HUES64 (cell line): ENCODE results near the gene HES4. TPM values are rescaled to one million over a fixed set of nuclear protein-coding genes. Genes with fewer than 3 reads are reported as not detected.
A peak's percentile ranks its signal among the peaks of the same experiment; 100 is the strongest.

Experiments
- H3K27ac ChIP-seq: 2 replicates; pipeline ENCODE4 v1.7.0; 2013; ENCODE audit warnings: low read depth, low read length, inconsistent platforms
- H3K27me3 ChIP-seq: 2 replicates; pipeline ENCODE4 v1.6.1; 2013; ENCODE audit warnings: mild to moderate bottlenecking, low read length; ENCODE audit not compliant: insufficient read depth
- H3K36me3 ChIP-seq: 2 replicates; pipeline ENCODE4 v1.6.1; 2013; ENCODE audit warnings: mild to moderate bottlenecking, low read length; ENCODE audit not compliant: insufficient read depth
- H3K4me1 ChIP-seq: 2 replicates; pipeline ENCODE4 v1.6.1; 2013; ENCODE audit warnings: mild to moderate bottlenecking, low read length, moderate library complexity; ENCODE audit not compliant: insufficient read depth
- H3K4me3 ChIP-seq: 2 replicates; pipeline ENCODE4 v1.5.1; 2013; ENCODE audit warnings: mild to moderate bottlenecking, low read length, moderate library complexity
- H3K9ac ChIP-seq: 2 replicates; pipeline ENCODE4 v1.6.1; 2013; ENCODE audit warnings: mild to moderate bottlenecking, low read depth, low read length
- H3K9me3 ChIP-seq: 2 replicates; pipeline ENCODE4 v1.6.1; 2013; ENCODE audit warnings: low read depth, low read length; ENCODE audit not compliant: insufficient read depth
- WGBS: fragments of 150-250, 120-280 bp; methylation state at CpG from one replicate; pipeline ENCODE4 v1.1.7; 2013; ENCODE audit warnings: missing lambda C conversion rate; 5-methylcytosine and 5-hydroxymethylcytosine counted together
- polyA plus RNA-seq, 2 experiments: library from polyadenylated mRNA; stranded (reverse); fragments of 50-300 nt; gene quantifications; one replicate each; pipeline ENCODE4 v1.2.3, GENCODE V29; 2013

The HES4 gene
- polyA plus RNA-seq (2013, experiment 1 of 2) = 3.7 TPM
- 4.8 TPM for polyA plus RNA-seq (2013, experiment 2 of 2)

- no peaks in the 10 kb centered on the region for H3K9me3 ChIP-seq
- H3K27me3 ChIP-seq = peaks cover 78% of the 10 kb centered on the region
- H3K4me3 ChIP-seq = peak within 1 kb of the TSS; percentile 61
- H3K9ac ChIP-seq = peak within 1 kb of the TSS; percentile 73
- H3K4me1 ChIP-seq = peaks cover 12% of the 10 kb centered on the region
- H3K36me3 ChIP-seq = no peaks in the 10 kb centered on the region
- H3K27ac ChIP-seq = peak within 1 kb of the TSS; percentile 84; the same call in 1 of the 2 replicates
- WGBS = 1% methylated on average over 94 of the region's 95 CpGs
Measured at GRCh38 chr1:999725-1000356, at the start of gene HES4. Gene HES4 (minus strand): TSS chr1:1000097. CDS start chr1:999973, 124 bp downstream.

GRCh38 chr1:1048765-1049164 is 48.9 kb upstream of the HES4 start:
- 97% methylated on average over 19 of the region's 28 CpGs for WGBS
- H3K4me3 ChIP-seq = no peak overlapping the region
- H3K4me1 ChIP-seq = no peaks in the 10 kb centered on the region
- no peaks in the 10 kb centered on the region for H3K9me3 ChIP-seq
- peaks cover 70% of the 10 kb centered on the region for H3K36me3 ChIP-seq
- no peak overlapping the region for H3K9ac ChIP-seq
- H3K27ac ChIP-seq = no peak overlapping the region
- no peaks in the 10 kb centered on the region for H3K27me3 ChIP-seq

- Histone ChIP-seq H3K27me3 (no peaks in the 10 kb centered on the region), H3K27ac (no peak overlapping the region), H3K4me3 (no peak overlapping the region), H3K4me1 (no peaks in the 10 kb centered on the region), H3K9me3 (no peaks in the 10 kb centered on the region), H3K9ac (no peak overlapping the region), H3K36me3 (peaks cover 73% of the 10 kb centered on the region)
- WGBS = 94% methylated on average over 25 of the region's 25 CpGs
Measured at GRCh38 chr1:1047963-1048362, 48.1 kb upstream of the HES4 start.

GRCh38 chr1:1047407-1047806 is 47.5 kb upstream of the HES4 start:
- peaks cover 71% of the 10 kb centered on the region for H3K36me3 ChIP-seq
- H3K4me1 ChIP-seq = no peaks in the 10 kb centered on the region
- H3K4me3 ChIP-seq = no peak overlapping the region
- no peak overlapping the region for H3K9ac ChIP-seq
- H3K27ac ChIP-seq = no peak overlapping the region
- WGBS = 94% methylated on average over 19 of the region's 19 CpGs
- no peaks in the 10 kb centered on the region for H3K27me3 ChIP-seq
- no peaks in the 10 kb centered on the region for H3K9me3 ChIP-seq

- Histone ChIP-seq H3K36me3 (peaks cover 67% of the 10 kb centered on the region), H3K9ac (no peak overlapping the region), H3K4me3 (no peak overlapping the region), H3K4me1 (no peaks in the 10 kb centered on the region), H3K27me3 (no peaks in the 10 kb centered on the region), H3K9me3 (no peaks in the 10 kb centered on the region), H3K27ac (no peak overlapping the region)
- 96% methylated on average over 26 of the region's 26 CpGs for WGBS
Measured at GRCh38 chr1:1046767-1047166, 46.9 kb upstream of the HES4 start.

GRCh38 chr1:1046243-1046642 is 46.3 kb upstream of the HES4 start:
- no peak overlapping the region for H3K4me3 ChIP-seq
- no peaks in the 10 kb centered on the region for H3K9me3 ChIP-seq
- H3K27ac ChIP-seq = no peak overlapping the region
- H3K36me3 ChIP-seq = peaks cover 64% of the 10 kb centered on the region
- WGBS = 93% methylated on average over 20 of the region's 20 CpGs
- H3K9ac ChIP-seq = no peak overlapping the region
- H3K27me3 ChIP-seq = no peaks in the 10 kb centered on the region
- no peaks in the 10 kb centered on the region for H3K4me1 ChIP-seq

GRCh38 chr1:1045129-1045528 is 45.2 kb upstream of the HES4 start:
- Histone ChIP-seq H3K9ac (no peak overlapping the region), H3K27me3 (peaks cover 5% of the 10 kb centered on the region), H3K9me3 (no peaks in the 10 kb centered on the region), H3K36me3 (peaks cover 58% of the 10 kb centered on the region), H3K4me3 (no peak overlapping the region), H3K27ac (no peak overlapping the region), H3K4me1 (no peaks in the 10 kb centered on the region)
- 94% methylated on average over 23 of the region's 23 CpGs for WGBS

GRCh38 chr1:1044455-1045078 is 44.7 kb upstream of the HES4 start:
- Histone ChIP-seq H3K4me3 (no peak overlapping the region), H3K27me3 (peaks cover 10% of the 10 kb centered on the region), H3K9ac (no peak overlapping the region), H3K9me3 (no peaks in the 10 kb centered on the region), H3K36me3 (peaks cover 56% of the 10 kb centered on the region), H3K27ac (no peak overlapping the region), H3K4me1 (no peaks in the 10 kb centered on the region)
- 94% methylated on average over 34 of the region's 34 CpGs for WGBS

- WGBS = 97% methylated on average over 33 of the region's 33 CpGs
- Histone ChIP-seq H3K36me3 (peaks cover 53% of the 10 kb centered on the region), H3K4me3 (no peak overlapping the region), H3K4me1 (no peaks in the 10 kb centered on the region), H3K9me3 (no peaks in the 10 kb centered on the region), H3K27ac (no peak overlapping the region), H3K9ac (no peak overlapping the region), H3K27me3 (peaks cover 17% of the 10 kb centered on the region)
Measured at GRCh38 chr1:1043921-1044320, 44.0 kb upstream of the HES4 start.

GRCh38 chr1:1043411-1043810 is 43.5 kb upstream of the HES4 start:
- H3K4me1 ChIP-seq = no peaks in the 10 kb centered on the region
- H3K36me3 ChIP-seq = peaks cover 53% of the 10 kb centered on the region
- H3K9me3 ChIP-seq = no peaks in the 10 kb centered on the region
- peaks cover 22% of the 10 kb centered on the region for H3K27me3 ChIP-seq
- no peak overlapping the region for H3K9ac ChIP-seq
- no peak overlapping the region for H3K4me3 ChIP-seq
- H3K27ac ChIP-seq = no peak overlapping the region
- WGBS = 96% methylated on average over 27 of the region's 27 CpGs

- Histone ChIP-seq H3K27me3 (peaks cover 27% of the 10 kb centered on the region), H3K27ac (no peak overlapping the region), H3K9me3 (no peaks in the 10 kb centered on the region), H3K9ac (no peak overlapping the region), H3K4me3 (no peak overlapping the region), H3K36me3 (peaks cover 53% of the 10 kb centered on the region), H3K4me1 (no peaks in the 10 kb centered on the region)
- WGBS = 91% methylated on average over 10 of the region's 10 CpGs
Measured at GRCh38 chr1:1042835-1043234, 42.9 kb upstream of the HES4 start.
